K562 (cell line): ENCODE results near the gene CASP2. TPM values are rescaled to one million over a fixed set of nuclear protein-coding genes. Genes with fewer than 3 reads are reported as not detected.

Experiments
- ATAC-seq: fragments of 200-7000 bp; cut with Tn5 transposase; 3 replicates; pipeline ENCODE4 v1.9.1; 2020; ENCODE audit warnings: moderate library complexity
- BruUV-seq: library from RNA; stranded (reverse); fragments of 400-500 nt; replicated peaks from 2 replicates; lab custom pipeline; 2021; lab: Mats Ljungman, UMichigan
- CTCF ChIA-PET: fragments of 300-600 bp; formaldehyde crosslinking; extraction: SDS; loops from one replicate; lab custom pipeline; 2021; ENCODE audit warnings: low intra/inter-chr PET ratio; lab: Yijun Ruan, JAX
- POLR2A ChIA-PET: fragments of 300-600, 350-650 bp; sonication (Branson Sonifier 250); formaldehyde crosslinking; extraction: SDS; loops from one replicate; lab custom pipeline; 2021; ENCODE audit warnings: antibody characterized with exemption, inconsistent platforms; lab: Yijun Ruan, JAX
- DNase-seq, 4 experiments: peaks; one replicate each; pipeline versions ENCODE4 v3.0.0 to v3.0.0-alpha.2; 2011 to 2018; ENCODE audit warnings: low spot score in 3 of 4, mixed read lengths in 3 of 4; ENCODE audit errors: extremely low read depth in 1 of 4
- FAIRE-seq: peaks from 2 replicates; lab custom pipeline; 2011; peaks lifted over from hg19 to GRCh38; lab: Jason Lieb, UNC
- H2AFZ ChIP-seq: 2 replicates; pipeline ENCODE4 v1.6.0; 2011; ENCODE audit warnings: low read depth, low read length, control low read depth, inconsistent platforms
- H3K27ac ChIP-seq: fragments of 200-600 bp; 3 replicates; pipeline ENCODE4 v1.8.0; 2011; ENCODE audit warnings: low read depth, mild to moderate bottlenecking, control low read depth, inconsistent platforms, low read length, moderate library complexity, mixed read lengths; ENCODE audit errors: extremely low read depth
- H3K27me3 ChIP-seq, 2 experiments: fragments of 300-600 bp in 1 of 2; 2 replicates in 1 of 2; 3 replicates in 1 of 2; pipeline versions ENCODE4 v1.6.0 to v1.8.0; 2011; ENCODE audit warnings: inconsistent platforms in 2 of 2, low read length in 2 of 2, mild to moderate bottlenecking in 1 of 2, mixed read lengths in 1 of 2, moderate library complexity in 1 of 2; ENCODE audit not compliant: control insufficient read depth in 2 of 2, insufficient read depth in 2 of 2
- H3K36me3 ChIP-seq: fragments of 300-600 bp; 3 replicates; pipeline ENCODE4 v1.8.0; 2011; ENCODE audit warnings: mild to moderate bottlenecking, low read length, inconsistent platforms; ENCODE audit not compliant: control insufficient read depth, insufficient read depth
- H3K4me1 ChIP-seq, 2 experiments: fragments of 200-600 bp in 1 of 2; replicated peaks in 1 of 2; 2 replicates in 1 of 2; 3 replicates in 1 of 2; pipeline versions ENCODE4 v1.5.1 to v1.8.0; 2011; ENCODE audit warnings: inconsistent platforms in 2 of 2, low read length in 2 of 2, mild to moderate bottlenecking in 1 of 2, mixed read lengths in 1 of 2, moderate library complexity in 1 of 2; ENCODE audit not compliant: control insufficient read depth in 2 of 2, insufficient read depth in 2 of 2
- H3K4me2 ChIP-seq: 2 replicates; pipeline ENCODE4 v1.6.1; 2011; ENCODE audit warnings: low read length, control low read depth, inconsistent platforms, mixed read lengths; ENCODE audit not compliant: insufficient read depth
- H3K4me3 ChIP-seq: fragments of 200-600 bp; sonication (generic), shearing (Covaris generic); 2 replicates; pipeline ENCODE4 v1.5.1; 2016; ENCODE audit warnings: control low read depth, inconsistent platforms
- H3K79me2 ChIP-seq: fragments of 200-600 bp; 3 replicates; pipeline ENCODE4 v1.8.0; 2011; ENCODE audit warnings: low read length, inconsistent platforms; ENCODE audit not compliant: control insufficient read depth, insufficient read depth
- H3K9ac ChIP-seq, 2 experiments: 2 replicates each; pipeline versions ENCODE4 v1.6.0 to v1.6.1; 2011; ENCODE audit warnings: low read depth in 2 of 2, low read length in 2 of 2, control low read depth in 1 of 2, inconsistent platforms in 1 of 2, mild to moderate bottlenecking in 1 of 2, mixed read lengths in 1 of 2; ENCODE audit not compliant: insufficient read depth in 1 of 2
- H3K9me1 ChIP-seq: one replicate; pipeline ENCODE4 v1.6.0; 2011; ENCODE audit warnings: inconsistent platforms, mild to moderate bottlenecking, low read length, moderate library complexity; ENCODE audit not compliant: control insufficient read depth, insufficient read depth
- H3K9me3 ChIP-seq: replicated peaks from 2 replicates; pipeline ENCODE4 v1.5.1; 2011; ENCODE audit warnings: low read depth, low read length, inconsistent platforms; ENCODE audit not compliant: control insufficient read depth, insufficient read depth
- H4K20me1 ChIP-seq: replicated peaks from 2 replicates; pipeline ENCODE4 v1.6.1; 2011; ENCODE audit warnings: low read length, inconsistent platforms, mixed read lengths; ENCODE audit not compliant: control insufficient read depth, insufficient read depth
- CTBP1 ChIP-seq: fragments of 450-650 bp; IDR thresholded peaks from 2 replicates; pipeline ENCODE4 v1.6.1; 2016; ENCODE audit warnings: borderline replicate concordance
- ESRRA ChIP-seq: fragments of 450-650 bp; IDR thresholded peaks from 2 replicates; pipeline ENCODE4 v1.6.1; 2014; ENCODE audit warnings: low read depth, mild to moderate bottlenecking, moderate library complexity, borderline replicate concordance
- HNRNPL ChIP-seq: fragments of 200-400 bp; formaldehyde crosslinking; IDR thresholded peaks from 2 replicates; pipeline ENCODE4 v1.6.1; 2017; ENCODE audit warnings: low read depth, mild to moderate bottlenecking, low read length
- LEF1 ChIP-seq: fragments of 450-650 bp; IDR thresholded peaks from 2 replicates; pipeline ENCODE4 v1.6.1; 2016; ENCODE audit warnings: mild to moderate bottlenecking
- RCOR1 ChIP-seq, 2 experiments: IDR thresholded peaks; 2 replicates each; pipeline ENCODE4 v1.6.1; 2012; ENCODE audit warnings: low read depth in 2 of 2, low read length in 2 of 2, borderline replicate concordance in 1 of 2, improper control_type of control experiment in 1 of 2
- REST ChIP-seq, 2 experiments: fragments of 450-650 bp; formaldehyde crosslinking in 1 of 2; IDR thresholded peaks; 2 replicates each; pipeline versions ENCODE4 v1.4.0 to v1.6.1; 2014 to 2020; ENCODE audit warnings: mild to moderate bottlenecking in 2 of 2, borderline replicate concordance in 1 of 2, low read depth in 1 of 2
- SETDB1 ChIP-seq: IDR thresholded peaks from one replicate; pipeline ENCODE4 v1.6.1; 2012; ENCODE audit warnings: low read length, control low read depth, inconsistent platforms
- SOX6 ChIP-seq: fragments of 450-650 bp; IDR thresholded peaks from 2 replicates; pipeline ENCODE4 v1.6.1; 2014; ENCODE audit warnings: mild to moderate bottlenecking
- TCFL5 ChIP-seq: fragments of 250-450 bp; sonication (Bioruptor Pico); conservative IDR thresholded peaks from 2 replicates; pipeline ENCODE4 v1.6.1; 2021; ENCODE audit warnings: mild to moderate bottlenecking, moderate library complexity, matching md5 sums
- ZNF274 ChIP-seq: IDR thresholded peaks from 2 replicates; pipeline ENCODE4 v1.6.1; 2011; ENCODE audit warnings: low read depth, mild to moderate bottlenecking, low read length, moderate library complexity, borderline replicate concordance
- WGBS: fragments of 100-300 bp; shearing (Covaris generic); methylation state at CpG from one replicate; pipeline ENCODE4 v1.1.6; 2016; ENCODE audit warnings: low coverage, mixed read lengths; ENCODE audit not compliant: insufficient coverage; ENCODE audit errors: missing lambda C conversion rate; 5-methylcytosine and 5-hydroxymethylcytosine counted together
- in situ Hi-C: fragments of 300-500 bp; cut with MboI; formaldehyde crosslinking; loops from 4 replicates; pipeline ENCODE4 v1.15.0; 2018; ENCODE audit warnings: inconsistent platforms, mixed read lengths
- intact Hi-C: fragments of 100-400 bp; cut with micrococcal nuclease; formaldehyde crosslinking; loops from 2 replicates; pipeline ENCODE4 v1.14.2; 2022
- polyA plus RNA-seq, 8 experiments: library from polyadenylated mRNA; depleted of rRNA in 4 of 8; stranded (reverse) in 5 of 8; unstranded in 3 of 8; fragments of >200 nt; fragmentation: Nextera tagmentation in 2 of 8; fragmentation: Illumina TruSeq in 1 of 8; extraction: Ambion mirVana in 2 of 8; extraction: Trizol in 1 of 8; gene quantifications; 2 replicates each; pipeline versions ENCODE4 v1.2.1 to v1.2.3, GENCODE V29; 2011 to 2014; ENCODE audit warnings: inconsistent platforms in 1 of 8, missing spikeins in 1 of 8
- total RNA-seq, 7 experiments: library from RNA; depleted of rRNA in 6 of 7; stranded (reverse); fragments of >200 nt in 6 of 7; fragmentation: Illumina TruSeq in 2 of 7; extraction: Trizol in 2 of 7; gene quantifications; 2 replicates each; pipeline versions ENCODE4 v1.2.1 to v1.2.3, GENCODE V29; 2011 to 2021; ENCODE audit warnings: low replicate concordance in 1 of 7
- TF ChIP-seq, protein P1 (sequence below): fragments of 250-450 bp; sonication (Bioruptor Pico); IDR thresholded peaks from 2 replicates; pipeline ENCODE4 v1.4.0; 2020
- TF ChIP-seq, protein P2 (sequence below): sonication (generic); IDR thresholded peaks from 2 replicates; pipeline ENCODE4 v1.6.1; 2016

CASP2 gene
- total and polyA plus RNA-seq, 9 of the 15 experiments (the other 6 are each of a cell fraction or from before 2014, with no cell fraction given), result 18.8 to 64.9 (median 24.1) TPM

GRCh38 chr7:143269251-143269650 lies 18.9 kb upstream of the CASP2 start:
- intact Hi-C loops (loop anchor here (2.0 kb wide), 1 partner anchor 36 kb away; no protein-coding TSS in a partner anchor), in situ Hi-C loops (no loop called here)
- Histone ChIP-seq H3K27me3 (no peaks in the 10 kb centered on the region), H3K4me2 (no peak overlapping the region), H3K27ac (no peak overlapping the region), H3K4me1 (peaks cover 15 to 18% of the 10 kb centered on the region in 2 experiments), H3K9me3 (no peaks in the 10 kb centered on the region), H3K9ac (peak overlapping the region in 1 of 2 experiments; percentile 59; a peak in 1 of 4 replicates), H4K20me1 (0 out of 2 replicates have a peak, but pooled peaks cover 4% of the 10 kb centered on the region), H3K9me1 (peaks cover 9% of the 10 kb centered on the region), H3K79me2 (peaks cover 13% of the 10 kb centered on the region), H2AFZ (no peak overlapping the region), H3K4me3 (no peak overlapping the region), H3K36me3 (peaks cover 58% of the 10 kb centered on the region)
- POLR2A ChIA-PET, result interaction anchor here (0.6 to 1.3 kb wide), 6 partner anchors 9 to 157 kb away, joined by 3 to 4 read pairs (median 4); partner anchors contain the start of gene CASP2
- ATAC-seq, result peak; percentile 43
- no TSS peak for BruUV-seq
- FAIRE-seq, result no peak
- 33% methylated on average over 5 of the region's 5 CpGs for WGBS
- CTCF ChIA-PET, result no interaction called here
- peak in 2 of 4 experiments; percentile 6 to 30 for DNase-seq
- TF ChIP-seq, protein P1, sequence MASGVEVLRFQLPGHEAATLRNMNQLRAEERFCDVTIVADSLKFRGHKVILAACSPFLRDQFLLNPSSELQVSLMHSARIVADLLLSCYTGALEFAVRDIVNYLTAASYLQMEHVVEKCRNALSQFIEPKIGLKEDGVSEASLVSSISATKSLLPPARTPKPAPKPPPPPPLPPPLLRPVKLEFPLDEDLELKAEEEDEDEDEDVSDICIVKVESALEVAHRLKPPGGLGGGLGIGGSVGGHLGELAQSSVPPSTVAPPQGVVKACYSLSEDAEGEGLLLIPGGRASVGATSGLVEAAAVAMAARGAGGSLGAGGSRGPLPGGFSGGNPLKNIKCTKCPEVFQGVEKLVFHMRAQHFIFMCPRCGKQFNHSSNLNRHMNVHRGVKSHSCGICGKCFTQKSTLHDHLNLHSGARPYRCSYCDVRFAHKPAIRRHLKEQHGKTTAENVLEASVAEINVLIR (CRISPR knock-in tag), result no peak
- TF ChIP-seq SOX6, result peak; percentile 15; the same call in 1 of the 2 replicates
- 0 out of 4 replicates have a peak, but pooled peaks of 1 of the 2 experiments have one; percentile 18 for TF ChIP-seq RCOR1 (IDR thresholded peaks at IDR 0.05; ENCODE audit: borderline replicate concordance in 1 of 2, low read depth in 2 of 2, low read length in 2 of 2)
- TF ChIP-seq REST (IDR thresholded peaks at IDR 0.05; ENCODE audit: borderline replicate concordance), result peak; percentile 8; the same call in 1 of the 2 replicates
- TF ChIP-seq REST (CRISPR knock-in tag; IDR thresholded peaks at IDR 0.05; ENCODE audit: low read depth), result no peak
- peak; percentile 44; the same call in 1 of the 2 replicates for TF ChIP-seq ESRRA
- peak; percentile 30; the same call in 1 of the 2 replicates for TF ChIP-seq CTBP1
- no peak for TF ChIP-seq TCFL5 (CRISPR knock-in tag)
- TF ChIP-seq ZNF274, result 0 out of 2 replicates have a peak, but pooled peaks have one; percentile 39
- TF ChIP-seq SETDB1, result peak; percentile 58
- TF ChIP-seq HNRNPL, result no peak
- no peak for TF ChIP-seq LEF1
- TF ChIP-seq, protein P2, sequence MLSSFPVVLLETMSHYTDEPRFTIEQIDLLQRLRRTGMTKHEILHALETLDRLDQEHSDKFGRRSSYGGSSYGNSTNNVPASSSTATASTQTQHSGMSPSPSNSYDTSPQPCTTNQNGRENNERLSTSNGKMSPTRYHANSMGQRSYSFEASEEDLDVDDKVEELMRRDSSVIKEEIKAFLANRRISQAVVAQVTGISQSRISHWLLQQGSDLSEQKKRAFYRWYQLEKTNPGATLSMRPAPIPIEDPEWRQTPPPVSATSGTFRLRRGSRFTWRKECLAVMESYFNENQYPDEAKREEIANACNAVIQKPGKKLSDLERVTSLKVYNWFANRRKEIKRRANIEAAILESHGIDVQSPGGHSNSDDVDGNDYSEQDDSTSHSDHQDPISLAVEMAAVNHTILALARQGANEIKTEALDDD, result peak; percentile 63
